IPS-18a (cell line): ENCODE results near the gene RANBP17.
"Not testable (repeated sequence)": the region's sequence is repeated elsewhere in the genome, so short reads cannot be mapped to it uniquely, and the experiment has no call there.

ENCODE experiments used
- H3K27ac ChIP-seq: one replicate; pipeline ENCODE4 v1.5.1; 2013; ENCODE audit warnings: low read length
- H3K27me3 ChIP-seq: one replicate; pipeline ENCODE4 v1.6.1; 2013; ENCODE audit warnings: mild to moderate bottlenecking, low read length; ENCODE audit not compliant: control insufficient read depth, insufficient read depth
- H3K36me3 ChIP-seq: one replicate; pipeline ENCODE4 v1.6.1; 2013; ENCODE audit warnings: low read depth, low read length; ENCODE audit not compliant: control insufficient read depth
- H3K4me1 ChIP-seq: one replicate; pipeline ENCODE4 v1.6.1; 2013; ENCODE audit warnings: low read depth, low read length; ENCODE audit not compliant: control insufficient read depth
- H3K4me3 ChIP-seq: one replicate; pipeline ENCODE4 v1.5.1; 2013; ENCODE audit warnings: low read length
- H3K9ac ChIP-seq: one replicate; pipeline ENCODE4 v1.6.1; 2013; ENCODE audit warnings: mild to moderate bottlenecking, low read length, moderate library complexity
- H3K9me3 ChIP-seq: one replicate; pipeline ENCODE4 v1.6.1; 2013; ENCODE audit warnings: low read depth, low read length; ENCODE audit not compliant: control insufficient read depth

The RANBP17 gene

GRCh38 chr5:170861917-170862766 is at the start of gene RANBP17:
Gene RANBP17 (plus strand): TSS chr5:170862018.
- peaks cover 16% of the 10 kb centered on the region for H3K27me3 ChIP-seq
- H3K27ac ChIP-seq, result no peak within 1 kb of the TSS
- H3K36me3 ChIP-seq, result no peaks in the 10 kb centered on the region
- peak within 1 kb of the TSS; percentile 79 for H3K4me3 ChIP-seq
- H3K9me3 ChIP-seq, result peaks cover 11% of the 10 kb centered on the region
- H3K4me1 ChIP-seq, result peaks cover 9% of the 10 kb centered on the region
- peak within 1 kb of the TSS; percentile 74 for H3K9ac ChIP-seq

DNA sequence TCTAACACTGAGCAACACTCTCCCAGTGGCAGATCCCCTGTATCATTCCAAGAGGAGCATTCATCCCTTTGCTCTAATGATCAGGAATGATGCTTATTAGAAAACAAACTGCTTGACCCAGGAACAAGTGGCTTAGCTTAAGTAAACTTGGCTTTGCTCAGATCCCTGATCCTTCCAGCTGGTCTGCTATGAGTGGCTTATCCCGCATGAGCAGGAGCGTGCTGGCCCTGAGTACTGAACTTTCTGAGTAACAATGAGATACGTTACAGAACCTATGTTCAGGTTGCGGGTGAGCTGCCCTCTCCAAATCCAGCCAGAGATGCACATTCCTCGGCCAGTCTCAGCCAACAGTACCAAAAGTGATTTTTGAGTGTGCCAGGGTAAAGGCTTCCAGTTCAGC is 48.6 kb upstream of the RANBP17 start:
- H3K4me3 ChIP-seq, result no peak overlapping the region
- no peaks in the 10 kb centered on the region for H3K9me3 ChIP-seq
- no peaks in the 10 kb centered on the region for H3K36me3 ChIP-seq
- no peaks in the 10 kb centered on the region for H3K4me1 ChIP-seq
- no peak overlapping the region for H3K9ac ChIP-seq
- H3K27me3 ChIP-seq, result no peaks in the 10 kb centered on the region
- no peak overlapping the region for H3K27ac ChIP-seq

- no peaks in the 10 kb centered on the region for H3K27me3 ChIP-seq
- no peaks in the 10 kb centered on the region for H3K9me3 ChIP-seq
- no peak overlapping the region for H3K27ac ChIP-seq
- H3K4me3 ChIP-seq, result no peak overlapping the region
- H3K9ac ChIP-seq, result no peak overlapping the region
- H3K4me1 ChIP-seq, result no peaks in the 10 kb centered on the region
- no peaks in the 10 kb centered on the region for H3K36me3 ChIP-seq
Observed at GRCh38 chr5:170817195-170817594, 44.6 kb upstream of the RANBP17 start.

DNA sequence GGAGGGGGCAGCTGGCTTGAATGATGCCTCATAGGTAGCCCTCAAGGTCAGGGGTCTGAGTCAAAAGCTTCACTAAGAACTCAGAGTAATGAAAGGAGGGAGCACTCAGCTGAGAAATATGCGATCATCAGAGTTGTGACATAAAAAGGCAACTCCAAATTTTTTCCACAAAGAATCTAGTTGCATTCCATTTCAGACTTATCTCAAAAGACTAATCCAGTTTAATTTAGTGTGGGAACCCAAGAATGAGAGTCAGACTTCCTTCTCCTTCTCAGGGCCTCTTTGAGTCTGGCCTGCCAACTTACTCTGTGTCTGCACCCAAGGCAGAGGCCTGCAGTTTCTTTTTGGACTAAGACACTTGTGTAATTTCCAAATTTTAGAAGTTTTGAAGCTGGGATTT is 43.6 kb upstream of the RANBP17 start:
- no peaks in the 10 kb centered on the region for H3K9me3 ChIP-seq
- no peaks in the 10 kb centered on the region for H3K4me1 ChIP-seq
- H3K4me3 ChIP-seq, result no peak overlapping the region
- no peak overlapping the region for H3K27ac ChIP-seq
- no peaks in the 10 kb centered on the region for H3K36me3 ChIP-seq
- H3K9ac ChIP-seq, result no peak overlapping the region
- H3K27me3 ChIP-seq, result no peaks in the 10 kb centered on the region

DNA sequence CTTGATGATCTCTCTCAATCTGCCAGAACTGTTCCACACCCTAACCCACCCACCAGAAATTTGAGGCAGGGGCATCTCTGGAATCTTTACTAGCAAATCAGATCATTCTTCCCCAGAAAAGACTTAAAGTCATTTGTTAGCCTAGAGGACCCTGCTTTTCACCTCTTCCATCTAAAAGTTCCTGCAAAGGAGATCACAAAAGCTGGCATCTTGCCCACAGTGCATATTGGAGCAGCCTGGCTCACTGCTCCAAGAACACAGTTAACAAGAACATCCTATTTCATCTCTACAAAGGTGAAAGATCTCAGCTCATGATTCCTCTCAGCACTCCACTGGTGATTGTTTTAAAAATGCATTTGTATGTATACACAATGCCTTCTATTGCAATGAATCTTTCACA is 42.0 kb upstream of the RANBP17 start:
- Histone ChIP-seq H3K9ac (no peak overlapping the region), H3K4me3 (no peak overlapping the region), H3K4me1 (no peaks in the 10 kb centered on the region), H3K27me3 (no peaks in the 10 kb centered on the region), H3K27ac (no peak overlapping the region), H3K9me3 (no peaks in the 10 kb centered on the region), H3K36me3 (no peaks in the 10 kb centered on the region)

- Histone ChIP-seq H3K36me3 (no peaks in the 10 kb centered on the region), H3K9me3 (peaks cover 1% of the 10 kb centered on the region), H3K27ac (no peak overlapping the region), H3K4me1 (no peaks in the 10 kb centered on the region), H3K4me3 (no peak overlapping the region), H3K27me3 (no peaks in the 10 kb centered on the region), H3K9ac (no peak overlapping the region)
Observed at GRCh38 chr5:170821257-170821800, 40.5 kb upstream of the RANBP17 start.

DNA sequence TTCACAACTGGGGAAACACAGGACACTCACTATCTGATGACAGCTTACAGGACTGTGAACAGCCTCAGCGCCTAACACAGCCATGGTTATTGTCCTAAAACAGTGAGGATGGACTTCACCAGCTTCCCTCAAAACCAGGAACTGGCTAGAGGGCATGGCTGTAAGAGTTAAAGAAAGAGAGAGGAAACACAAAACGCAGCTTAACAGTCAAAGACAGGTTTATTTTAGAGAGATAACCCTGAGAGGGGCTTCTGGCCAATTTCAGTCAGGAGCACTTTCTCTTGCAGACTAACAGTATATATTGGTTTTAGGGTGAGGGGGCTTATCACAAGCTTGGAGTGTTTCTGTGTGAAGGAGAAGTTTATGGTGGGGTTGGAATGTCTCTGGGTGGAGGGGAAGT is 35.7 kb upstream of the RANBP17 start:
- H3K4me3 ChIP-seq, result no peak overlapping the region
- no peaks in the 10 kb centered on the region for H3K27me3 ChIP-seq
- peaks cover 8% of the 10 kb centered on the region for H3K9me3 ChIP-seq
- H3K4me1 ChIP-seq, result no peaks in the 10 kb centered on the region
- H3K9ac ChIP-seq, result no peak overlapping the region
- no peaks in the 10 kb centered on the region for H3K36me3 ChIP-seq
- H3K27ac ChIP-seq, result no peak overlapping the region

GRCh38 chr5:170832241-170832640 is 29.6 kb upstream of the RANBP17 start:
- no peak overlapping the region for H3K4me3 ChIP-seq
- H3K9ac ChIP-seq, result no peak overlapping the region
- H3K4me1 ChIP-seq, result no peaks in the 10 kb centered on the region
- H3K27me3 ChIP-seq, result no peaks in the 10 kb centered on the region
- H3K9me3 ChIP-seq, result no peaks in the 10 kb centered on the region
- H3K36me3 ChIP-seq, result no peaks in the 10 kb centered on the region
- no peak overlapping the region for H3K27ac ChIP-seq

GRCh38 chr5:170833981-170834380 is 27.8 kb upstream of the RANBP17 start:
- H3K27me3 ChIP-seq, result not testable (repeated sequence)

DNA sequence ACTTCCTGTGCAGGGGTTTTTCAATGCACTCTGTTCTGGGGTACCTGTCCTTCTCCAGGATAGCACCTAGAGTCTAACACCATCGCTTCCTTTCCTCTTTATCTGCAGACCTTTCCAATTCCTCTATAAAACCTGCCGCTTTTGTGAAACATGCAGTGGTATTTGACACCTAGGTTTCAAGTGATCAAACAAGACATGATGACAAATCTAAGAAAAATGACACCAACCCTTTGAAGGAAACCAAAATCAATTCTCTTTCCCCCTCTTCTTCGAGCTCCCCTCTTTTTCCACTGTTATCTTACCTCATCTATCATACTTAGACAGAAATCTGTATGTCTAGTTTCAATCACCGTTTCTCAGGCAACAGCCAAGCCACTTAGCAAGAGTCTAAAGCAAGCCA is 25.6 kb upstream of the RANBP17 start:
- H3K36me3 ChIP-seq, result no peaks in the 10 kb centered on the region
- no peak overlapping the region for H3K9ac ChIP-seq
- H3K4me1 ChIP-seq, result no peaks in the 10 kb centered on the region
- H3K4me3 ChIP-seq, result no peak overlapping the region
- no peak overlapping the region for H3K27ac ChIP-seq
- H3K9me3 ChIP-seq, result no peaks in the 10 kb centered on the region
- H3K27me3 ChIP-seq, result no peaks in the 10 kb centered on the region

More at GRCh38 chr5:170833981-170834380, 27.8 kb upstream of the RANBP17 start:
- not testable (repeated sequence) for H3K36me3 ChIP-seq, H3K27ac ChIP-seq, H3K9me3 ChIP-seq, H3K9ac ChIP-seq, H3K4me3 ChIP-seq, H3K4me1 ChIP-seq

DNA sequence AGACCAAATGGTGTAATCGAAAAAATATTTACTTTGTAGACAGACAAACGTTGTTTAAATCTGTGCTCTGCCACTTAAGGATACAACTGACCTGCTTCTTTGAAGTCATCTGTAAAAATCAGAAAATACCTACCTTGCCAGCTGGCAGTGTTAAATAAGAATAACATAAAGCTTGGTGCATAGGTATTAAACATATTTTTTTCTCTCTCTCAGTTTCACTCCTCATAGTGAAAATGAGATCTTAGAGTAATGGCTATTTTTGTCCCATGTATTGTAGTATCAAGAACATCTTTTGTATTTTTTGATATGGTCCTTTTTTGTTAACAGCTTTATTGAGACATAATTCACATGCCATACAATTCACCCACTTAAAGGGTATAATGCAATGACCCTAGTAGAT is 17.9 kb upstream of the RANBP17 start:
- Histone ChIP-seq H3K27ac (no peak overlapping the region), H3K36me3 (no peaks in the 10 kb centered on the region), H3K4me1 (no peaks in the 10 kb centered on the region), H3K9me3 (no peaks in the 10 kb centered on the region), H3K9ac (no peak overlapping the region), H3K4me3 (no peak overlapping the region), H3K27me3 (no peaks in the 10 kb centered on the region)

DNA sequence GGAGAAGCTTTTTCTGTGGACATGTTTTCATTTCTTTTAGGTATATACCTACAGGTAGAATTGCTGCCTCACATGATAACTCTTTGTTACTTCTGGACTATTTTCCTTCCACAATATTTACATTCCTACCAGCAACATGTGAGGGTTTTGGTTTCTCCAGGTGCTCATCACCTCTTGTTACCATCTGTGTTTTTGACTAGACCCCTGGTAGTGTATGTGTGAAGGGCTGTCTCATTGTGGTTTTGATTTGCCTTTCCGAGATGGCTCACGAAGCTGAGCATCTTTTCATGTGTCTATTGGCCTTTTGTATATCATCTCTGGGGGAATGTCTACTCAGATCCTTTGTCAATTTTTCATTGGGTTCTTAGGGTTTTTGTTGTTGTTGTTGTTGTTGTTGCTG is 17.2 kb upstream of the RANBP17 start:
- no peaks in the 10 kb centered on the region for H3K27me3 ChIP-seq
- H3K9ac ChIP-seq, result no peak overlapping the region
- no peaks in the 10 kb centered on the region for H3K9me3 ChIP-seq
- H3K27ac ChIP-seq, result no peak overlapping the region
- no peak overlapping the region for H3K4me3 ChIP-seq
- H3K36me3 ChIP-seq, result no peaks in the 10 kb centered on the region
- no peaks in the 10 kb centered on the region for H3K4me1 ChIP-seq
